ENCODE results near the gene STK32C.
"Not testable (repeated sequence)": the region's sequence is repeated elsewhere in the genome, so short reads cannot be mapped to it uniquely, and the experiment has no call there.

Gene STK32C

GRCh38 chr10:132281915-132282666 lies 25.7 kb downstream of the STK32C start:
- no peak for DNase-seq (ENCODE audit: low spot score)

GRCh38 chr10:132280646-132281074 lies 27.1 kb downstream of the STK32C start:
- DNase-seq (ENCODE audit: low spot score): no peak

- DNase-seq (ENCODE audit: low spot score): no peak
Observed at GRCh38 chr10:132279873-132280645, 27.7 kb downstream of the STK32C start.

- no peak for DNase-seq (ENCODE audit: low spot score)
Observed at GRCh38 chr10:132277311-132277741, 30.4 kb downstream of the STK32C start.

GRCh38 chr10:132276706-132277105 lies 31.0 kb downstream of the STK32C start:
- no peak for DNase-seq (ENCODE audit: low spot score)

- no peak for DNase-seq (ENCODE audit: low spot score)
Observed at GRCh38 chr10:132276179-132276675, 31.5 kb downstream of the STK32C start.

GRCh38 chr10:132275426-132276178 lies 32.1 kb downstream of the STK32C start:
- DNase-seq (ENCODE audit: low spot score): no peak

GRCh38 chr10:132274986-132275385 lies 32.8 kb downstream of the STK32C start:
- DNase-seq (ENCODE audit: low spot score): no peak

- no peak for DNase-seq (ENCODE audit: low spot score)
Observed at GRCh38 chr10:132274581-132274980, 33.2 kb downstream of the STK32C start.

GRCh38 chr10:132273966-132274365 lies 33.8 kb downstream of the STK32C start:
- no peak for DNase-seq (ENCODE audit: low spot score)

GRCh38 chr10:132273304-132273944 lies 34.3 kb downstream of the STK32C start:
- no peak for DNase-seq (ENCODE audit: low spot score)

GRCh38 chr10:132272231-132272971 lies 35.3 kb downstream of the STK32C start:
- no peak for DNase-seq (ENCODE audit: low spot score)

- DNase-seq (ENCODE audit: low spot score): no peak
Observed at GRCh38 chr10:132271458-132272230, 36.1 kb downstream of the STK32C start.

GRCh38 chr10:132270721-132271457 lies 36.9 kb downstream of the STK32C start:
- no peak for DNase-seq (ENCODE audit: low spot score)

GRCh38 chr10:132270256-132270655 lies 37.5 kb downstream of the STK32C start:
- DNase-seq (ENCODE audit: low spot score): no peak

GRCh38 chr10:132269266-132270230 lies 38.2 kb downstream of the STK32C start:
- DNase-seq (ENCODE audit: low spot score): no peak

- not testable (repeated sequence) for DNase-seq (ENCODE audit: low spot score)
Observed at GRCh38 chr10:132267916-132268315, 39.8 kb downstream of the STK32C start.

- no peak for DNase-seq (ENCODE audit: low spot score)
Observed at GRCh38 chr10:132266594-132267161, 41.1 kb downstream of the STK32C start.

Measured in LoVo (cell line).